GM10248 (cell line): ENCODE measurements around the gene HMGXB3.
"Not testable (repeated sequence)": the region's sequence is repeated elsewhere in the genome, so short reads cannot be mapped to it uniquely, and the experiment has no call there.

ENCODE experiments used
- CTCF ChIA-PET: fragments of 300-600 bp; sonication (Branson Sonifier 250); formaldehyde crosslinking; extraction: SDS; loops from one replicate; lab custom pipeline; 2021; ENCODE audit warnings: antibody characterized with exemption; lab: Yijun Ruan, JAX
- POLR2A ChIA-PET: fragments of 350-650 bp; sonication (Branson Sonifier 250); formaldehyde crosslinking; extraction: SDS; loops from one replicate; lab custom pipeline; 2020; ENCODE audit warnings: antibody characterized with exemption; lab: Yijun Ruan, JAX
- DNase-seq: peaks from one replicate; pipeline ENCODE4 v3.0.0; 2012; ENCODE audit errors: extremely low spot score
- TF ChIP-seq, protein P1 (sequence below): IDR thresholded peaks from 2 replicates; pipeline ENCODE4 v1.5.1; 2012; ENCODE audit warnings: mild to moderate bottlenecking, low read depth; ENCODE audit errors: extremely low read depth, missing control alignments, control extremely low read depth

HMGXB3 gene

GRCh38 chr5:150024346-150024984 lies 23.9 kb downstream of the HMGXB3 start:
- DNase-seq: no peak
- TF ChIP-seq, protein P1, sequence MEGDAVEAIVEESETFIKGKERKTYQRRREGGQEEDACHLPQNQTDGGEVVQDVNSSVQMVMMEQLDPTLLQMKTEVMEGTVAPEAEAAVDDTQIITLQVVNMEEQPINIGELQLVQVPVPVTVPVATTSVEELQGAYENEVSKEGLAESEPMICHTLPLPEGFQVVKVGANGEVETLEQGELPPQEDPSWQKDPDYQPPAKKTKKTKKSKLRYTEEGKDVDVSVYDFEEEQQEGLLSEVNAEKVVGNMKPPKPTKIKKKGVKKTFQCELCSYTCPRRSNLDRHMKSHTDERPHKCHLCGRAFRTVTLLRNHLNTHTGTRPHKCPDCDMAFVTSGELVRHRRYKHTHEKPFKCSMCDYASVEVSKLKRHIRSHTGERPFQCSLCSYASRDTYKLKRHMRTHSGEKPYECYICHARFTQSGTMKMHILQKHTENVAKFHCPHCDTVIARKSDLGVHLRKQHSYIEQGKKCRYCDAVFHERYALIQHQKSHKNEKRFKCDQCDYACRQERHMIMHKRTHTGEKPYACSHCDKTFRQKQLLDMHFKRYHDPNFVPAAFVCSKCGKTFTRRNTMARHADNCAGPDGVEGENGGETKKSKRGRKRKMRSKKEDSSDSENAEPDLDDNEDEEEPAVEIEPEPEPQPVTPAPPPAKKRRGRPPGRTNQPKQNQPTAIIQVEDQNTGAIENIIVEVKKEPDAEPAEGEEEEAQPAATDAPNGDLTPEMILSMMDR: no peak
- ChIA-PET CTCF (interaction anchor here (0.9 to 1.4 kb wide), 2 partner anchors 17 to 51 kb away, joined by 3 read pairs; no protein-coding TSS in a partner anchor), POLR2A (no interaction called here)

GRCh38 chr5:150026682-150027172 lies 26.2 kb downstream of the HMGXB3 start:
- DNase-seq: no peak
- POLR2A ChIA-PET: interaction anchor here (0.6 kb wide), 1 partner anchor 548 kb away, joined by 5 read pairs; no protein-coding TSS in a partner anchor
- CTCF ChIA-PET: interaction anchor here (0.9 to 2.3 kb wide), 6 partner anchors 8 to 149 kb away, joined by 3 to 7 read pairs (median 4); no protein-coding TSS in a partner anchor
- TF ChIP-seq, protein P1: no peak

DNA sequence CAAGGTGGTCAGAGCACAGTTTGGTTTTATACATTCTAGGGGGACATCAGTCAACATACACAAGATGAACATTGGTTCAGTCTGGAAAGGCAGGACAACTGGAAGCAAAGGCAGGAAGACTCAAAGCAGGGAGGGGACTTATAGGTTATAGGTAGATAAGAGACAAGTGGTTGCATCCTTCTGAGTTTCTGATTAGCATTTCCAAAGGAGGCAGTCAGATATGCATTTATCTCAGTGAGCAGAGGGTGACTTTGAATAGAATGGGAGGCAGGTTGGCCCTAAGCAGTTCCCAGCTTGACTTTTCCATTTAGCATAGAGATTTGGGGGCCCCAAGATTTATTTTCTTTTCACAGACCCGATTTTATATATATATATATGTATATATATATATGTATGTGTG lies 27.5 kb downstream of the HMGXB3 start:
- CTCF ChIA-PET: interaction anchor here (2.3 to 6.9 kb wide), 2 partner anchors 11 to 15 kb away, joined by 7 to 34 read pairs; no protein-coding TSS in a partner anchor
- DNase-seq, POLR2A ChIA-PET: not testable (repeated sequence)

- CTCF ChIA-PET: interaction anchor here (1.5 to 6.9 kb wide), 4 partner anchors 10 to 43 kb away, joined by 6 to 34 read pairs (median 16); no protein-coding TSS in a partner anchor
- DNase-seq: no peak
- POLR2A ChIA-PET: no interaction called here
- TF ChIP-seq, protein P1: no peak
Measured at GRCh38 chr5:150033334-150033733, 32.8 kb downstream of the HMGXB3 start.

GRCh38 chr5:150034662-150035061 lies 34.1 kb downstream of the HMGXB3 start:
- ChIA-PET POLR2A (no interaction called here), CTCF (interaction anchor here (1.4 to 6.9 kb wide), 7 partner anchors 9 to 44 kb away, joined by 3 to 34 read pairs (median 6); no protein-coding TSS in a partner anchor)
- DNase-seq: no peak
- TF ChIP-seq, protein P1: no peak

DNA sequence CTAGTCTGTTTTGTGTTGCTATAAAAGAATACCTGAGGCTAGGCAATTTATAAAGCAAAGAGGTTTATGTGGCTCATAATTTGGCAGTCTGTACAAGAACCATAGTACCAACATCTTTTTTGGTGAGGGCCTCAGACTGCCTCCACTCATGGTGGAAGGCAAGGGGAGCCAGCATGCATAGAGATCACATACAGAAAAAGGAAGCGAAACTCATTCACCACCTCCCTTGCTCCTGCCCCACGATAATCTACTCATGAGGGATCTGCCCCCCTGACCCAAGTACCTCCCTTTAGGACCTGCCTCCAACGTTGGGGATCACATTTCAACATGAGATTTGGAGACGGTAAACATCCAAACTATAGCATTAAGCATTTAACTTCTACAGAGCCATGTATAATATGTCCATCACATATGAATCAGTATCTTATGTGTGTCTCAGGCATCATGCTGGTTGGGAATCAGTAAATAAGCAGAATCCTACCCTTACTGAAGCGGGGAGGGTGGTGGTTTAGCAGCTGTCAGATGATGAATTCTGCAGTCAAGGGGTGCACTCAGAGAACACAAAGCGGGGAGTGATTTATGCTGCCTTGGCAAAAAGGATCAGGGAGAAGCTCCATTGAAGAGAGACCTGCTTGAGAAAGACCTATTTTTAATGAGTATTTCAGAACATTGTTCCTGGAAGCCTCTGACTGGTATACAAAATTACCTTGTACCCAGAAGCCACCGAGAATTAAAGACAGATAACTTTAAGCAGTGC lies 34.8 kb downstream of the HMGXB3 start:
- no peak for DNase-seq
- CTCF ChIA-PET: interaction anchor here (1.4 to 4.5 kb wide), 6 partner anchors 9 to 32 kb away, joined by 3 to 21 read pairs (median 8); no protein-coding TSS in a partner anchor
- POLR2A ChIA-PET: no interaction called here

More for the DNA sequence above, 34.8 kb downstream of the HMGXB3 start:
- TF ChIP-seq, protein P1: no peak
